ENCODE measurements around the gene TRIP13.
A peak's percentile ranks its signal among the peaks of the same experiment; 100 is the strongest.
"Not testable (repeated sequence)": the region's sequence is repeated elsewhere in the genome, so short reads cannot be mapped to it uniquely, and the experiment has no call there.

The TRIP13 gene

DNA sequence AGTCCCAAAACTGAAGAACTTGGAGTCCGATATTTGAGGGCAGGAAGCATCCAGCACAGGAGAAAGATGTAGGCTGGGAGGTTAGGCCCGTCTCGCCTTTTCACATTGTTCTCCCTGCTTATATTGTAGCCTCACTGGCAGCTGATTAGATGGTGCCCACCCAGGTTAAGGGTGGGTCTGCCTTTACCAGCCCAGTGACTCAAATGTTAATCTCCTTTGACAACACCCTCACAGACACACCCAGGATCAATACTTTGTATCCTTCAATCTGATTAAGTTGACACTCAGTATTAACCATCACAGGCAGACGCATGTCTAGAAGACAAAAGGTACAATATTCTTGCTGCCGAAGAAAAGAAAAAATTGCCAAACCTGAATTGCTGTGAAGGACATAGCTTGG, 26.0 kb downstream of the TRIP13 start:
- not testable (repeated sequence) for DNase-seq (ENCODE audit: low read depth, low spot score)

DNA sequence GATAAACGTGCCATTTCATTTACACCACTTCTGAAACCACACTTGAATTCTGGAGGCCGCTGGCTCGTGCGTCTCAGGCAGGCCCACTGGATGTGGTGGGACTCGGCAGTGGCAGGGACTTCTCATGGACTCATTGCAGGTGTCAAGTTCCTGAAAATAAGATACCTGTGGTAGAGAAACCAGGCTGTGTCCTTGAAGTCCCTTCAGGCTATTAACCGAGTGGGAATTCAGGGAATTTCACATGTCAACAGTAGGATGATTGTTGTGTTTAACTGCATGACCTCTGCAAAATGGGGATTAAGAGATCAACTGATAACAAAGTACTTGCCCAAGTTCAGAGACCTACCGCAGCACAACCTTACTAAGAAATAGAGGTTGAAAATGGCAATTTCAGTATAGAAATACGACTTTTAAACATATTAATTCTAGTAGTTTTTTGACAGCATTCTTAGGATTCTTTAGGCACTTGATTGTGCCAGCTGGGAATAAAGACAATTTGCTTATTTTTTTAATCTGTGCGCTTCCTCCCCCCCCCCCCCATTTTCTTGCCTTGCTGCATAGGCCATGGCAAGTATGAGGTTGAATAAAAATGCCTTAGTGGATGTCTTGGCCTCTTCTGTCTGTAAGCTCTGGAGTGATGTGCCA, 26.8 kb downstream of the TRIP13 start:
- DNase-seq (ENCODE audit: low read depth, low spot score): no peak

DNA sequence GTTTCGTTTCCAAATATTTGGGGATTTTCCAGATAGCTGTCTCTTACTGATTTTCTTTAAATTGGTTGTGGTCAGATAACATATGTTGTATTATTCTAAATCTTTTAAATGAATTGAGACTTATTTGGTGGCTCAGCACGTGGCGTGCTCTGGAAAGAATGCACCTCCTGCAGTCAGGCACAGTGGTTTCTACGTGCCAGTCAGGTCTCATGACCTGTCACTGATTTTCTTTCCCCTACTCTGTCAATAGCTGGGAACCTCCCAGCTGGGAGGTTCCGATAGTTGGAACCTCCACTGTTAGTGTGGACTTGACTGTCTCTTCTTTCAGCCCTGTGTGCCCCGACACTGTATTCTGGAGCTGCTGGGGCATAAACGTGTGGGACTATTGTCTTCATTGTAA, 27.6 kb downstream of the TRIP13 start:
- no peak for DNase-seq (ENCODE audit: low read depth, low spot score)

DNA sequence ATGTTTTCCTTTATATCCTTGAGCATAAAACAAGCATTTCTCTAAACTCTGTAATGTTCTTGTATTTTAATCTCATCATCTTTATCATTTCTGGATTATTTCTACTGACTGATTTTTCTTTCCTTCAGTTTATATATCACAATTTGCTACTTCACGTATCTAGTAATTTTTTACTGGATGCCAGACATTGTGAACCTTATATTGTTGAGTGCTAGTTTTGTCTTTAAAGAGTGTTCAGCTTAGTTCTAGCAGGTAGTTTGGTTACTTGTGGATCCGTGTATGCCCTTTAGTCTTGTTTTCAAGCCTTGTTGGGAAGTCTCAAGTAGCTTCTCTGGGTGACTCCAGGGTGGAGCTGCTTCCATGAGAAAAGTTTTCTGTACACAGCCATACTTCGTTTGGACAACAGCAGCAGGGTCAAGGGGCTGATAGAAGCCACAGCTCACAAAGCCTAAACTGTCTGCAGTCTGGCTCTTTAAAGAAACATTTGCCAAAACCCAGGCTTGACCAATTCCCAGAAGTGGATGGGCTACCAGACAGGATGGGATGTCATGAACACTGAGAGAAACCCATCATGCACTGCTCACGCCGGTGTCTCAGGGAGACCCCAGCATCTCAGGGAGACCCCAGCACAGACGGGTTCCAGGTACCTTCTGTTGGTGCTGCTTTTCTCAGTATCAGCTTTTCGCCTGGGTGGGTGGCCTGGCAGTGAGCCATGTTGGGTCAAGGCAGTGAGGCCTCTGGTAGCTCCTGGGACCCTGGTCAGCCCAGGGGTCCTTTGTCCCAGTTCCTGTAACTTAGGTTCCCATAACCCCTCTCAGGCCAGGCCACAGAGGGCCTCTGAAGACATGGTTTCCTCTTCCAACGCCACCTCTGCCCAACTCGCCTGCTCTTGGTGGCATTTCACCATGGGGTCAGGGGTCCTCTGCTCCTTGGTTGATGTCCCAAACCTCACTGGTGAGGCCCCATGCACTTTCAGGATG, 29.1 kb downstream of the TRIP13 start:
- DNase-seq (ENCODE audit: low read depth, low spot score): no peak

DNA sequence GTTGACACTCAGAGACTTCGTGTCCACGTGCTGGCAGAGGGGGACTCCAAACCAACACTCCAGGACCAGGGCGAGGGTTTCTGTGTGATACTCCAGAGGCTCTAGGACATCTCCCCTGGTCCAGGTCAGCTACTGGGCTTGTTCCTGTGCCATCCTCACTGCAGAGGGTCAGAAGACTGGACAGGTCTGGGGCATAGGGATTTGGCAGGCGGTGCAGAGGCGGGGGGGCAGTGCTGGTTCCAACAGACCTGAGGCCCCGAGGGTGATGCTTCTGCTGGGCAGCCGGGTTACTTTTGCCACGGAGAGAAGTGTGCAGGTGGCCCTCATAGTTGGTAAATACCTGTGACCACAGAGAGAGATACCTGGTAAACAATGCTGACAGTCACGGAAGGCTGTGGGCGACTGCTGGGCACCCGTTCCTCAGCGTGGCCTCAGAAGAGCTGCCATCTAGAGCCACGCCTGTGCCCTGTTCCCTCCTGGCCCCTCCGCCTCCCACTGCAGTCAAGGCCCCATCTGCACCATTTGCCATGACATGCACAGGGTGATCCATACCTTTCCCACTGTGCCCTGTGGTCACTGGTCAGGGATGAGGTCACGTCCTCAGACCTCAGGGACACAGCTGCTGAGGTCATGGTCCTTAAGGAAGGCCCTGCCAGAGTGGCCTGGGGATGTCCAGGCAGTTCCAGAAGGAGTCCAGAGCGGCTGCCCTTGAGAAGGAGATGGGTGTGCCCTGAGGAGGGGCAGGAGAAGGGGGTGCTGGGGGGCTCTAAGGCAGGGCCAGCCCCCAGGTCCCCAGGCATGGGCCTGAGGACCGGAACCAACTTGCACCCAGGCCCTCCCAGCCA, 30.0 kb downstream of the TRIP13 start:
- no peak for DNase-seq (ENCODE audit: low read depth, low spot score)

DNA sequence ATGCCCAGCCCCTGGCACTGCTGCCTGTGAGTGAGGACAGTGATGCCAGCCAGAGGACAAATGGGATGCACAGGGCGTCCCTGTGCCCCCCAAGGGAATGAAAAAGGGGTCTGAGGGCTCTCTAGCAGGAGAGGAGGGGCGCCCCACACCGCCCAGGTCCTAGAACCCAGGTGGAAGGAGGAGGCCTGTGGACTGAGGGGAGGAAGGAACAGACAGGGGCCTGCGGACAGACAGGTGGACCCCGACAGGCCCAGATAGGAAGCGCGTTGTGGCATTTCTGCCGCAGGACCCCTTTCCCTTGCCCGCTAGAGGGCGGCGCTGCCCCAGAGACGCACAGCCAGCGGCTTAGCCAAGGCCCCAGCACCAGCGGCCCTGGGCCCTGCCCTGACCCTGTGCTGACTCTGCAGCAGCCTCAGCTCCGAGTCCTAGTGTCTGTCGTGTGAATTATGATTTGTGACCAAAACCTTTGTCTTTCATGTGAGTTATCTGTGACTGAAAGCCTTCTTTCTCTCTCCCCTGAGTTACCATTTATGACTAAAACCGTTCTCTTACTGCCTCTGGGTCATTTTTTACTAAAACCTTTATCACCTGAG, 30.7 kb downstream of the TRIP13 start:
- DNase-seq (ENCODE audit: low read depth, low spot score): peak; percentile 45

DNA sequence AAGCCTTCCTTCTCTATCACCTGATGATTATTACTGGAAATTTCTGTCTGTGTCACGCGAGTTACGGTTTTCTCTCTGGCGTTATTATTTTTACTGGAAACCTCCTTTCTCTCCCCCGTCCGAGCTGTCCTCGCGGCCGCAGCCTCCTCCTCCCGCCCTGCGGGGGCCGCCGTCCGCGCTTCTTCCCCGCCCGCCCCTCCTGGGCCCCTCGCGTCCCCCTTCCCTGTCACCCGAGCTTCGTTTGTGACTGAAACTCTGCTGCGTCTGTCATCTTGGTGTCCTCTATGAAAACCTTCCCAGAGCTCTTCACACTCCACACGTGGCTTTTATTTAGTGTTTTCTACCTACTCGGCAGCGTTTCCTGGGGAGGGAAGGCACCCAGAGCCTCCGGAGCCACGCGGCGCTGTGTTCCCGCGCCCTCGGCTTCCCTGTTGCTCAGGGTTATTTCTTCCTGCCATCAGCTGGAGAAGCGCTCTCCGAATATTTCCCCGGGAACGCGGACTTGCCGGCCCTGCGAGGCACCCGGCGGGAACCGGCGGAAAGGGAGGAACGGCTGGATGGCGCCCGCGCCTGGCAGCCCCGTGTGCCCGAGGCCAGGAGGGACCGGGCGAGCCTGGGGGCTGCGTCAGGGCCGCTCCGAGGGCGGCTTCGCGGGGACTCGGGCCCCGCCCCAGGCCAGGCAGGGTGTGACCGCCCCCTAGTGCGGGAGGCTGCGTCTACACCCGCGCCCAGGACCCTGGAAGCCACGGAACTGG, 33.9 kb downstream of the TRIP13 start:
- DNase-seq (ENCODE audit: low read depth, low spot score): no peak

DNA sequence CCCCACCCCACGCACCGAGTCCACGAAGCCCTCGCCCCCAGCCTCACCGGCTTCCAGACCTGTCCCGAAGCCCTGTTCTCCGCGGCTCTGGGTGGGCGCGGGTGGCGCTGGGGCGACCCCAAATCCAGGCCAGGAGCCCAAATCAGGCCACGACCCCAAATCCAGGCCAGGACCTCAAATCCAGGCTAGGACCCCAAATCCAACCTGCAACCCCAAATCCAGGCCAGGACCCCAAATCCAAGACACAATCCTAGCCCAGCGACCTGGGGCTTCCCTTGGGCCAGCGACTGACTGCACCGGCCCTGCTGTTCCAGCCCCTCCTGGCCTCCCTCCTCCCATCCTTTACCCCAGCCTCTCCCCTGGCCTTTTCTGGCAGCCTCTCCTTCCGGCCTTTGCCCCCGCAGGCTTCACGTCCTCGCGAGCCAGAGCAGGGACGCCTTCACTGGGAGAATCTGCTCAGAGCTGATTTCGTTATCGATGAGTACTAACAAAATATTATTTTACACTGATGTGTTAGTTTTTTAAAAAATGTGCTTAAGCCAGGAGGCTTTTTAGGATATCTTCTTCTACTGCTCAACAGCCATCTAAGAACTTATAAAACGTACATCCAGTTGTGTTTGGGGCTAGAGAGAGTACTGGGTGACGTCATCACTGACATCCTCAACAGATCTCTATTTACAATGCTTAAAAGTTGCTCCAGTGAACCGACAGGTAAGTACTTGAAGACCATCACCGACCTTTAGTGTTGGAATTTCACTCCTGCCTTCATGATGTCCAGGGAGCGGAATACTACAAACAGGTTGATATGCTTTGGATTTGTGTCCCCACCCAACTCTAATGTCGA, 34.7 kb downstream of the TRIP13 start:
- DNase-seq (ENCODE audit: low read depth, low spot score): no peak

DNA sequence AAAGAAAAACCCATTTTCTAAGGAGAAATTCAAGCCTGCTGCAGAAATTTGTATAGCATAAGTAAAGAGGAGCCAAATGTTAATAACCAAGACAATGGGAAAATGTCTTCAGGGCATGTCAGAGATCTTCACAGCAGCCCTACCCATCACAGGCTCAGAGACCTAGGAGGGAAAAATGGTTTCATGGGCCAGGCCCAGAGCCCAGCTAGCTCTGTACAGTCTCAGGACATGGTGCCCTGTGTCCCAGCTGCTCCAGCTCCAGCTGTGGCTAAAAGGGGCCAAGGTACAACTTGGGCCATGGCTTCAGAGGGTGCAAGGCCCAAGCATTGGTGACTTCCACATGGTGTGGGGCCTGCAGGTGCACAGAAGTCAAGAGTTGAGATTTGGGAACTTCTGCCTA, 36.5 kb downstream of the TRIP13 start:
- DNase-seq (ENCODE audit: low read depth, low spot score): not testable (repeated sequence)

DNA sequence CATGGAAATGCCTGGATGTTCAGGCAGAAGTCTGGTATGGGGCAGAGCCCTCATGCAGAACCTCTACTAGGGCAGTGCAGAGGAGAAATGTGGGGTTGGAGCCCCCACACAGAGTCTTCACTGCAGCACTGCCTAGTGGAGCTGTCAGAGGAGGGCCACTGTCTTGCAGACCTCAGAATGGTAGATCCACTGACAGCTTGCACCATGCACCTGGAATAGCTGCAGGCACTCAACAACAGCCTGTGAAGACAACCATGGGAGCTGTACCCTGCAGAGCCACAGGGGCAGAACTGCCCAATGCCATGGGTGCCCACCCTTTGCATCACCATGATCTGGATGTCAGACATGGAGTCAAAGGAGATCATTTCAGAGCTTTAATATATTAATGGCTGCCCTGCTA, 36.9 kb downstream of the TRIP13 start:
- no peak for DNase-seq (ENCODE audit: low read depth, low spot score)

DNA sequence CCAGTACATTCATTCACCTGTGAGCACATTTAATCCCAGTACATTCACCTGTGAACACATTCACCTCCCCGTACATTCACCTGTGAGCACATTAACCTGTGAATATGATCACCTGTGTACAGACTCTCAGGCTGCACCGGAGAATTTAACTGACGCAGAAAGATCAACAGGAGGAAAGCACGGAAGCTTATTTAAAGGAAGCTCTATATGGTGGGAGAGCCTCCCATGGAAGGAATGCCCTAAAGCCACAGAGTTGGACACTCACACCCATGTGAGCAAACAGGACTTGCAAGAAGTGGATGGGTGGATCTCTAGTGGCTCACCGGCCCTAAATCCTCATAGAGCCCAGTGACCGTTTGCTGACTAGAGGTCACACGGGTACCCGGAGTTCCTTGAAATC, 38.2 kb downstream of the TRIP13 start:
- DNase-seq (ENCODE audit: low read depth, low spot score): no peak

DNA sequence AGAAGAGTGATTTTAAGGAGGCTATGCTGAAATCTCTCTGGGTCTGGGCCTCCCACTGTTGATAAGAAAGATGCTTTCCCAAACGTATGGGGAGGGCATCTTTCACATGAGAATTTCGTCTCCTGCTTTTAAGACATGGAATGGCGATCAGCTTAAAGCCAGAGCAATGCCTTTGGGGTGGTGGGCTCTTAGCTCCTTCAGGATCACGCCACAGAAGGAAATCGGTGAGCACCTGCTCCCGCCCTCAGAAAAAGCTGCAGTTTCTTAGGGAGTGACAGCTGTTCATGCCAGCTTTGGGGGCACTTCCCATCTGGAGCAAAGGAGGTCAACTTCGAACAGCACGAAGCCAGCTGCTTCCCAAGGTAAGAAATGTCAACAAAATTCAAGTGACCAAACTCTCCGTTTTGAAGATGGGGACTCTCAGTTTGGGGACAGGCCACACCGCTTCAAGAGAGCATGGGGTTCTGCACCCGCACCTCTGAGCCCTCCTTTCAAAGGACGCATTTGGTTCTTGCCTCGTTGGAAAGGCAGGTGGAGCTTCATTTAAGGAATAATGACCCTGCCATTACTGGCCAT, 39.0 kb downstream of the TRIP13 start:
- DNase-seq (ENCODE audit: low read depth, low spot score): no peak

DNA sequence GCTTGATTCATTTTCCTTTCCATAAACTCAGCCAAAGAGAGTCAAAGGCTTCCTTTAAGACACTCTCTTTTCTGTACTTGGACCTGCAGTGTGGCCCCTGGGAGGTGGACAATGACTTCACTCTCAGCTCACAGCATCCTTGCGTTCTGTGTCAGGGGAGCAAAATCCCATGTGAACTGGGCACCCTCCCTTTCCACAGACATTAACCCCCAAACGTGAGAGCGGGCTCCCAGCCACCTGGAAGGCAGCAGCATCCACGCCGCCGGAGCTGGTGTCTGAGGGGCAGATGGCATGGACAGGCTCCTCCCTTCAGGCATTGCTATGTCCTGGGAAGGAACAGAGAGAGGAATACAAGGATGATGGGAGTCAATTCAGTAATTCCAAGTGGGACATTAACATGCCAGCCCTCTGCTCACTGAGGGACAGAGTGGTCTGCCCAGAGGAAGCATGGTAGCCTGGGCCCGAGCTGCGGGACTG, 39.5 kb downstream of the TRIP13 start:
- no peak for DNase-seq (ENCODE audit: low read depth, low spot score)

DNA sequence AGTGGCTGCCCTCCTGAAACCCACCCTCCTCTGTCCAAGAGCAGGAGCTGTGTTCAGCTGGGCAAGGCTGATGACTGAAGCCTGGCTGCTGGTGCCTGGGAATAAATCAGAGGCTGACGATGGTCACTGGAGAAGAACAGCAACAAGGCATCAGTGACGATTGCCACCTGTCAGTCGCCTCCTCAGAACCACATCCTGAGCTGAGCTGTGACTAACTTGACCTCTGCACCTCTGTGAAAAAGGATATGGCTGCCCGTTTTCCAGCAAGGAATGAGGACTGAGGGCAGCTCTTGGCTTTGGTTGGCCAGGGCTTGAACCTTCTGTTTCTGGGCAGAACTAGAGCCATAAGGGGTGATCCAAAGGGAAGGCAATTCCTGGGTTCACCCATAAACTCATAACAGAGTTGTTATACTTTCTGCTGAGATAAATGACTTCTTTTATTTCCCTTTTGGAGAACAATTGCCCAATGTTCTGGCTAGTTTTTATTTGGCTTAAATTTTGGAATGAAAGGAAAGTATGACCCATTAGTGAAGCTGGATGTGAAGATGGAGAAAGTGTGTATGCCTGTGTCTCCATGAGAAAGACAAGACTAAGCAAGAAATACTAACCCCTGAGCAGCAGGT, 40.1 kb downstream of the TRIP13 start:
- DNase-seq (ENCODE audit: low read depth, low spot score): no peak

DNA sequence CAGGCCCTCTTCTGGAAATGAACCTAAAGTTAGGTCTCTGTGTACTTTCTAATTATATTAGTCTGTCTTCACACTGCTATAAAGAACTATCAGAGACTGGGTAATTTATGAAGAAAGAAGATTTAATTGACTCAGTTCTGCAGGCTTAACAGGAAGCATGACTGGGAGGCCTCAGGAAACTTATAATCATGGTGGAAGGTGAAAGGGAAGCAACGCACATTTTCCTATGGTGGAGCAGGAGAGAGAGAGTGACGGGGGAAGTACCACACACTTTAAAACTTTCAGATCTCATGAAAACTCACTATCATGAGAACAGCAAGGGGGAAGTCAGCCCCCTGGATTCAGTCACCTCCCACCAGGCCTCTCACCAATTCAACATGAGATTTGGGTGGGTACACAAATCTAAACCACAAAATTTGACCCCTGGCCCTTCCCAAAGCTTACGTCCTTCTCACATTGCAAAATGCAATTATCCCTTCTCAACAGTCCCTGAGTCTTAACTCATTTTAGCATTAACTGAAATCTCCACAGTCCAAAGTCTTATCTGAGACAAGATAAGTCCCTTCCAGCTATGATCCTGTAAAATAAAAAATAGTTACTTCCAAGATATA, 40.7 kb downstream of the TRIP13 start:
- no peak for DNase-seq (ENCODE audit: low read depth, low spot score)

DNA sequence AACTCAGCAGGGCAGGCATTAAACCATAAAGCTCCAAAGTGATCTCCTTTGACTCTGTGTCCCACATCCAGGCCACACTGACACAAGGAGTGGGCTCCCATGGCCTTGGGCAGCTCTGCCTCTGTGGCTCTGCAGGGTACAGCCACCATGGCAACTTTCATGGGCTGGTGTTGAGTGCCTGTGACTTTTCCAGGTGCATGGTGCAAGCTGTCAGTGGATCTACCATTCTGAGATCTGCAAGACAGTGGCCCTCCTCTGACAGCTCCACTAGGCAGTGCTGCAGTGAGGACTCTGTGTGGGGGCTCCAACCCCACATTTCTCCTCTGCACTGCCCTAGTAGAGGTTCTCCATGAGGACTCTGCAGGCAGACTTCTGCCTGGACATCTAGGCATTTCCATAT, 41.3 kb downstream of the TRIP13 start:
- DNase-seq (ENCODE audit: low read depth, low spot score): not testable (repeated sequence)

DNA sequence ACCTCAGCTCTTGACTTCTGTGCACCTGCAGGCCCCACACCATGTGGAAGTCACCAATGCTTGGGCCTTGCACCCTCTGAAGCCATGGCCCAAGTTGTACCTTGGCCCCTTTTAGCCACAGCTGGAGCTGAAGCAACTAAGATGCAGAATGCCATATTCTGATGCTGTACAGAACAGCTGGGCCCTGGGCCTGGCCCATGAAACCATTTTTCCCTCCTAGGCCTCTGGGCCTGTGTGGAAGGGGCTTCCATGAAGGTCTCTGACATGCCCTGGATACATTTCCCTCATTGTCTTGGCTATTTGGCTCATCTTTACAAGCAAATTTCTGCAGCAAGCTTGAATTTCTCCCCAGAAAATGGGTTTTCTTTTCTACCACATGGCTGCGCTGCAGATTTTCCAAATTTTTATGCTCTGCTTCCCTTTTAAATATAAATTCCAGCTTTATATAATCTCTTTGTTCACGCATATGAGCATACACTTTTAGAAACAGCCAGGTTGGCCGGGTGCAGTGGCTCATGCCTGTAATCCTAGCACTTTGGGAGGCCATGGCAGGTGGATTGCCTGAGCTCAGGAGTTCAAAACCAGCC, 41.8 kb downstream of the TRIP13 start:
- not testable (repeated sequence) for DNase-seq (ENCODE audit: low read depth, low spot score)

DNA sequence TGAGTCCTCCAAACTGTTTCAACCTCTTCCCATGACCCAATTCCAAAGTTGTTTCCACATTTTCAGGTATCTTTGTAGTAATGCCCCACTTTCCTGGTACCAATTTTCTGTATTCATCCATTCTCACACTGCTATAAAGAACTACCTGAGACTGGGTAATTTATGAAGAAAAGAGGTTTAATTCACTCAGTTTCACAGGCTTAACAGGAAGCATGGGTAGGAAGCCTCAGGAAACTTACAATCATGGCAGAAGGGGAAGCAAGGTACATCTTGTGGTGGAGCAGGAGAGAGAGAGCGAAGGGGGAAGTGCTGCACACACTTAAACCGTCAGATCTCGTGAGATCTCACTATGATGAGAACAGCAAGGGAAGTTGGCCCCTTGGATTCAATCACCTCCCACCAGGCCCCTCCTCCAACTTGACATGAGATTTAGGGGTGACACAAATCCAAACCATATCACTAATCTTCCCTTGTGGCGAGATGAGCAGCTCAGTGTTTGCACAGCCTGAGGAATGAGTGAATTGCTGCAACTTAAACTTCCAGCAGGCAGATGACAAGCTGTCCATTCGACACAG, 42.9 kb downstream of the TRIP13 start:
- no peak for DNase-seq (ENCODE audit: low read depth, low spot score)
